Glomerular visceral epithelial cell (primary cell): ENCODE data around the gene ZNF431.
"Not testable (repeated sequence)": the region's sequence is repeated elsewhere in the genome, so short reads cannot be mapped to it uniquely, and the experiment has no call there.

Experiments
- DNase-seq: peaks from one replicate; pipeline ENCODE4 v3.0.0-alpha.2; 2016; ENCODE audit errors: extremely low spot score

Gene ZNF431

DNA sequence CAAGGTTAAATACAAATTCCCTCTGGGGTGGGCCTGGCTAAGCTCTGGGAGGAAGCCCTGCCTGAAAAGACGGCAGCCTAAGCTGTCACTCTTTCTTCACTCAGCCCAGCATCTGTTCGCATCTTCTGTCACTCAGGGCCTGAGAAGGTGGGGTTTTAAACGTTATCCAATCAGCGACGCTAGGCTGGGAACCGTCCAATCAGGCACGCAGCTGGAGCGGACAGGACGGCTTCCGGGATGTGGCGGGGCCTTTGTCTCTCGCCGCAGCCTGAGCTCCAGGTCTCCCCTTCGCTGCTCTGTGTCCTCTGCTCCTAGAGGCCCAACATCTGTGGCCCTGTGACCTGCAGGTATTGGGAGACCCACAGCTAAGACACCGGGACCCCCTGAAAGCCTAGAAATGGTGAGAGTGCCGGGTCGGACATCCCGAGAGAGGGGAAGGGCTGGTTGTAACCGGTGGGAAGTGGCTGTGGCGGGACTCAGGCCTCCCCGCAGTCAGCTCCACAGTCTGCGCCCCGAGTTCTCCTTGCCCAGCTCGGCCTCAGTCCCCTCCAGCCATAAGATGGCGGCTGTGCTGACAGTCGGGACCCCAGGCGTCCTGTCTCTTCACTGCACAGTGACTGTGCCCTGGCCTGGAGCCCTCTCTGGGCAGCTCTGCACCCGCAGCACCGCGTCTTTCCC, at the start of gene ZNF431:
ZNF431 (plus strand) TSS at position 254 of the 678 bp plus-strand sequence; CDS start at position 398, 144 bp downstream.
- peak; percentile 94 for DNase-seq

DNA sequence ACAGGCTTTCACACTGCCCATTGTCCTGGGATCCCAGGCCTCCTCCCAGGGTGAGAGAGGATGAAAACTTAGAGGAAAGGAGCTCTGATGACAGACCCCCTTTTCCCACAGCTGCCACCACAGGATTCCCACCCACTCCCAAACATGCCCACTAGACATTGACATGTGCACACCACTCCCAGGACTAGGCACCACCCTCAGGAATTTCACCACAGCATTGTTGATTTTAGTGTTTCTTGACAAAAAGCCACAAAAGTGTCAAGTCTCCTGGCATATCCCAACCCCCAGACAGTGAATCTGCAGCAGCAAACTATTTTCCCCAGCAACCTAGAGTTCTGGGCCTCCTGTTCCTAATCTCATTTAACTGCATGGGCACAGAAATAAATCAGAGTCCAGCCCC, 49.7 kb upstream of the ZNF431 start:
- peak; percentile 35 for DNase-seq

DNA sequence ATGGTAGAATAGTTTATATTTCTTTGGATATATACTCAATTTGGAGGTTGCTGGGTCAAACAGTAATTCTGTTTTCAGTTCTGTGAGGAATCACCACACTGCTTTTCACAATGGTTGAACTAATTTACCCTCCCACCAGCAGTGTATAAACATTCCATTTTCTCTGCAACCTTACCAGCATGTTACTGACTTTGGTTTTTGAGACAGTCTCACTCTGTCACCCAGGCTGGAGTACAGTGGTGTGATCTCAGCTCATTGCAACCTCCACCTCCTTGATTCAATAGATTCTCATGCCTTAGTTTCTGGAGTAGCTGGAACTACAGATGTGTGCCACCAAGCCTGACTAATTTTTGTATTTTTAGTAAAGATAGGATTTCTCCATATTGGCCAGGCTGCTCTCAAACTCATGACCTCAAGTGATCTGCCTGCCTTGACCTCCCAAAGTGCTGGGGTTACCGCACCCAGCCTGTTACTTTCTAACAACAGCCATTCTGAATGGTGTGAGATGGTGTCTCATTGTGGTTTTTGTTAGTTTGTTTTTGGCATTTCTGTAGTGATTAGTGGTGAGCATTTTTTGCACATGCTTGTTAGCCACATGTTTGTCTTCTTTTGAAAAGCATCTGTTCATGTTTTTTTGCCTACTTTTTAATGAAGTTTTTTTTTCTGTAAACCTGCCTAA, 47.4 kb upstream of the ZNF431 start:
- no peak for DNase-seq

DNA sequence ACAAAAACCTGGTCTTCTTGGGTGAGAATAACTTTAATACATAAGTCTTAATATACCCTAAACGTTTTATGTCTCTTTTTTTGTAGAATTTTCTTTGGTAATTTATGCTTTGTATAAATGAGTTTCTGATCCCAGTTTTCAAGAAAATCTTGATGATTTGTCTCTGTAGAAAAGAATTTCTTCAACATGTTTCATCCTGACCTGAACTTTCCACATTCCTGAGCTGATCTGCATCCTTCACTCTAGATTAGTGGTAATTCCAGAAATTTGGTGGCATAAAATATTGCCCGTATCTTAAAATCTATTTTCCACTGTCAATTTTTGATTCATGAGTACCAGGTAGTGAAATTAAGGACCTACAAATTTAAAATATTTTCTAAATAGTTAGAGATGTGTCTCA, 43.5 kb upstream of the ZNF431 start:
- DNase-seq: no peak

DNA sequence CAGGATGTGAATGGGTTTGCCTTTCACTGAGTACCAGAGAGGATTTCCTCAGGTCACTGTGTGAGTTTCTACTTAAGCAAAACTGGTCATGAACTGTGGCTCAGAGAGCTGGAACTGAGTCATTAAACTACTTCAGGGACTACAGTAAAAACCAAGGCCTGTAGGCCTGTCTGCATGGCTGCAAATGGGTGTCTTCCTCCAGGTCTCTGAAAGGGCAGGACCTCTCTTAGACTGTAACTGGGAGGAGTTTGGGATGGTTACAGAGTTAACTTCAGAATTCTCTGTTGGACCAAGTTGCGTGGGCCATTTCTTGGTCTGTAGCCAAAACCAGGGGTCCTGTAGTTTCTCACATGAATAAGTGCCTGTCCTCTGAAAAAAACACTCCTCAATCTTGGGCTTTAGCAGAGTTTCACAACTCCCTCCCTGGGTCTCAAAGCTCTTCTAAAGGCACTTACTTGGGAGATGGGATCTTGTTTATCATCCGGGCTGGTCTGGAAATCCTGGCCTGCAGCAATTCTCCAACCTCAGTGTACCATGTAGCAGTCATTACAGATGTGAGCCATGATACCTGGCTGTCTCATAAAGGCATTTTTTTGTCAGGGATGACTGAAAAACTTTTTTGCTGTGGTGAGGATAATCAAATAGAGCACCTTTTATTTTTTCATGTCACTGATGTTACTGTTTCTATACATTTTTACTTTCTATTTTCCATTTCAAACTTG, 40.2 kb upstream of the ZNF431 start:
- no peak for DNase-seq

DNA sequence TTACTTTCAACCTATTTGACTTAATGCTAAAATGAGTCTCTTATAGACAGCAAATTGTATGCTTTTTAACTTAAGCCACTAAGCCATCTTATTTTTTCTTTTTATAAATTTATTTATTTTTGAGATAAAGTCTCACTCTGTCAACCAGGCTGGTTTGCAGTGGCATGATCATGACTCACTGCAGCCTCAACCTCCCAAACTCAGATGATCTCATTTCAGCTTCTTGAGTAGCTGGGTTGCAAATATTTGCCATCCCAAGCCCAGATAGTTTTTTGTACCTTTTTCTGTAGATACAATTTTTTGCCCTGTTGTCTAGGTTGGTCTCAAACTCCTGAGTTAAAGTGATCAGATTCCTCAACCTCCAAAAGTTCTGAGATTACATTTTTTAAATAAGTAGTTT, 32.7 kb upstream of the ZNF431 start:
- peak; percentile 12 for DNase-seq

DNA sequence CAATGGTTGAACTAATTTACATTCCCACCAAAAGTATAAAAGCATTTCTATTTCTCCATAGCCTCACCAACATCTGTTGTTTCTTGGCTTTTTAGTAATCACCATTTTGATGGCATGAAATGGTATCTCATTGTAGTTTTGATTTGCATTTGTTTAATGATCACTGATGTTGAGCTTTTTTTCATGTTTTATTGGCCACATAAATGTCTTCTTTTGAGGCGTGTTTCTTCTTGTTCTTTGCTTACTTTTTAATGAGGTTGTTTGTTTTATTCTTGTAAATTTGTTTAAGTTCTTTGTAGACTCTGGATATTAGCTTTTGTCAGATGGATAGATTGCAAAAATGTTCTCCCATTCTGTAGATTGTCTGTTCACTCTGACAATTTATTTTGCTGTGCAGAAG, 31.7 kb upstream of the ZNF431 start:
- DNase-seq: no peak

DNA sequence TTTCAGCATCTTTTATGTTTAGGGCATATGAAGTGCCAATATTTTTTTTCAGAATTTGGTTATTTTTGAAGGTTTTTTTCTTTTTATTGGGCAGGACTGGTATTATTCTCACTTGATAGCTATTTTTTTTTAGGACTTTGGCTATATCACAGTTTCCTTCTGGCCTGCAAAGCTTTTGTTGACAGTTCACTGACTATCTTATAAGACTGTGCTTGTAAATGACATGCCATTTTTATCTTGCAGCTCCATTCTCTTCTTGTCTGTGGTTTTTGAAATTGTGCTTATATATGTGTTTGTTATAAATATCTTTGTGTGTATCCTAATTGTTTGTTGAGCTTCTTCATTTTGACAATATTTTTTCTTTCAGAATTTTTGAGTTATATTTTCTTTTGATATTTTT, 26.4 kb upstream of the ZNF431 start:
- DNase-seq: no peak

DNA sequence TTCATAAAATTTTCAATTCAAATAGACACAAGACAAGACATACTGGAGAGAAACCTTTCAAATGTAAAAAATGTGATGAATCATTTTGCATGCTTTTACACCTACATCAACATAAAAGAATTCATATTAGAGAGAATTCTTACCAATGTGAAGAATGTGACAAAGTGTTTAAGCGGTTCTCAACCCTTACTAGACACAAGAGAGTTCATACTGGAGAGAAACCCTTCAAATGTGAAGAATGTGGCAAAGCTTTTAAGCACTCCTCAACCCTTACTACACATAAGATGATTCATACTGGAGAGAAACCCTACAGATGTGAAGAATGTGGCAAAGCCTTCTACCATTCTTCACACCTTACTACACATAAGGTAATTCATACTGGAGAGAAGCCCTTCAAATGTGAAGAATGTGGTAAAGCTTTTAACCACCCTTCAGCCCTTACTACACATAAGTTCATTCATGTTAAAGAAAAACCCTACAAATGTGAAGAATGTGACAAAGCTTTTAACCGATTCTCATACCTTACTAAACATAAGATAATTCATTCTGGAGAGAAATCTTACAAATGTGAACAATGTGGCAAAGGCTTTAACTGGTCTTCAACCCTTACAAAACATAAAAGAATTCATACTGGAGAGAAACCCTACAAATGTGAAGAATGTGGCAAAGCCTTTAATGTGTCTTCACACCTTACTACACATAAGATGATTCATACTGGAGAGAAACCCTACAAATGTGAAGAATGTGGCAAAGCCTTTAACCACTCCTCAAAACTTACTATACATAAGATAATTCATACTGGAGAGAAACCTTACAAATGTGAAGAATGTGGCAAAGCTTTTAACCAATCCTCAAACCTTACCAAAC, 24.6 kb upstream of the ZNF431 start:
- peak; percentile 63 for DNase-seq

DNA sequence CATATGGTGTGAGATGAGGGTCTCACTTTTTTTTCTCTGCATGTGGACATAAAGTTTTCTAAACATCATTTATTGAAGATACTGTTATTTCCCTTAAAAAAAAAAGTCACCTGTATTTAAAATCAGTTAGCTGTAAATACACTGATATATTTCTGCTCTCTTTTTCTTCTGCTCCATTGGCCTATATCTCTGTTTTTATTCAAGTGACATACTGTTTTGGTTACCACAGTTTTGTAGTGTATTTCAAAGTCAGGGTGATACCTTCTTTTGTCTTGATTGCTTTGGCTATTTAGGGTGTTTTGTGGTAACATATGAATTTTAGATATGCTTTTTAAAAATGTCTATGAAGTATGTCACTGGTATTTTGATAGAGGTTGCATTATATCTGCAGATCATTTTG, 15.8 kb upstream of the ZNF431 start:
- no peak for DNase-seq

DNA sequence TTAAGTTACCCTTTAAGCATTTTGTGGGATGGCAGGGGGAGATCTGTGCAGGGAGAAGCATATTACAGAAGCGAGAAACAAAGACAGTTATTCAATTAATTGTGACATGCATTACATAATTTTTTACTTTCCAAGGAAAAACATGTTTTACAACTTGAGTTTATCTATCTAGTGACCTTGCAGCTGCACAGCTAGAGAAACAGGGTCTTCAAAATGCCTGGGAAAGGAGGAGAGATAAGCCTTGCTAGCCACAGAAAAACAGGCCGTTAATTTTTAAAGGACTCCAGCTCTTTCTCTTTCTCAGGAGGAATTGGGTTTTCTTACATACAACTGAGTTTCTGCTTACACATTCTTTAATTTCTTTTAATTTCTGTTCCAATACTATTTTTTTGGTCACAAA, 14.8 kb upstream of the ZNF431 start:
- no peak for DNase-seq

DNA sequence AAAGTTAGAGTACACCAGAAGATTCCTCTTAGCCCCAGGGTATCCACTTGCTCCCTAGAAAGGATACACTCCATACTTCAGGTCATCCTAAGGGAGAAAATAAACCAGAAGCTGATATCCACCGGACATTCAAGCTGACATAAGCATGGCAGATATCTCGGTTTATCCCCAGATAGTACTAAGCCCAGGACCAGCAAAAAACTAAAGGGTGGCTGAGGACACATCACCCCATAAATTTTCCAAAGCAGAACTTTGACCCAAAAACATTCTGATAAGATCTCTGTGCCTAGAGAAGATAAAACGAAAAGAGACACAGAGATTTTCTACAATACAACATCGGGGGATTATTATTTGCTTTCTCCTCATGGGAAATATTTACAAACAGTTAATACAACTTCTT, 13.9 kb upstream of the ZNF431 start:
- no peak for DNase-seq

DNA sequence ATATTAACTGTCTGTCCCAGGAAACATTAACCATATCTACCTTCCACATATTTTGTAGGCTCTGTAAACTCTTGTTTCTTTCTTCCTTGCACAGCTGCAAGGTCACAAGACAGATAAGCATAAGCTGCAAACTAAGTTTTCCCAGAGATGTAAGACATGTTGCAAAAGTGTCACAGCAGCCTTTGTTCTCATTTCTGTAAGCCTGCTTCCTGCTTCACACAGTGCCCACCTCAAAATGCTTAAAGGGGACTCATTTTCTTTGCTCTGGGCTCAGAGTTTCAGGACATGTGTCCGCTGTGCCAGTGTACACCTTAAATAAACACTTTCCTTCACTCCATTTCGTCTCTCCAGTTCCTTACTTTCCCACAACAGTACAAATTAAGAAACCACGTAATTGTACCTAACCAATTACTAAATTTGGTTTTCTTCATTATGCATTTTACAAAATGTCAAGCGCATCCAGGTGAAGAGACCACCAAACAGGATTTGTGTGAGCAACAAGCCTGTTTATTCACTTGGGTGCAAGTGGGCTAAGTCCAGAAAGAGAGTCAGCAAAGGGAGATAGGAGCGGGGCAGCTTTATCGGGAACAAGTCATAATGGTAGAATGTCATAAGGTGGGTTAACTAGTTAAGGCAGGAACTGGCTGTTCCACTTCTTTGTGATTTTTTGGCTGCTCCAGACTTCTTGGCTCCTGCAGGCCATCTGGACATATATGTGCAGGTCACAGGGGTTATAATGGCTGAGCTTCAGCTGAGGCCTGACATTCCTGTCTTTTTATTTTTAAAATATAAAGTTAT, 12.7 kb upstream of the ZNF431 start:
- no peak for DNase-seq

DNA sequence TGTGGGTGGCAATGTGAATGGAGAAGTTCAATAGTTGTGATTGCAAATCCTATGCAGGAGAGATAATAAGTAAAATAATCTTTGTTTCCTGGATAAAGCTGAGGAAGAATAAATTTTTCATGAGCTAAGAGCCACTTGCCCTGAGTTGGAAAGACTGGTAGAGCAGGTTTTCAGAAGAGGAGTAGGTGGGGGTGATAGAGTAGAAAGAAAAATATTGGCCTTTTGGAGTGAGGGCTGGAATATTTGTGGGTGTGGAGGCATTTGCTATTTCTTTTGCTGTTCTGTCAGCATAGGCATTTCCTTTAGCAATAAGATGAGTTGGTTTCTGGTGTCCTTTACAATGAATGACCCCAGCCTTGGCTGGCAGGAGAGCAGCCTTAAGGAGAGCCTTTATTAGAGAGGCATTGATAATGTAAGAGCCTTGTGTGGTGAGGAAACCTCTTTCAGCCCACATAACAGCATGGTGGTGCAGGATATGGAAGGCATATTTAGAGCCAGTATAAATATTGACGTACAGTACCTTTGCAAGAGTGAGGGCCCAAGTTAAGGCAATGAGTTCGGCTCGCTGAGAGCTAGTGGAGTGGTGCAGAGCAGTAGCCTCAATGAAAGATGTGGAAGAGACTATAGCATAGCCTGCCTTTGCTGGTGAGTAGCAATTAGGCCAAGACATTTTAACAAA, 11.6 kb upstream of the ZNF431 start:
- DNase-seq: no peak

DNA sequence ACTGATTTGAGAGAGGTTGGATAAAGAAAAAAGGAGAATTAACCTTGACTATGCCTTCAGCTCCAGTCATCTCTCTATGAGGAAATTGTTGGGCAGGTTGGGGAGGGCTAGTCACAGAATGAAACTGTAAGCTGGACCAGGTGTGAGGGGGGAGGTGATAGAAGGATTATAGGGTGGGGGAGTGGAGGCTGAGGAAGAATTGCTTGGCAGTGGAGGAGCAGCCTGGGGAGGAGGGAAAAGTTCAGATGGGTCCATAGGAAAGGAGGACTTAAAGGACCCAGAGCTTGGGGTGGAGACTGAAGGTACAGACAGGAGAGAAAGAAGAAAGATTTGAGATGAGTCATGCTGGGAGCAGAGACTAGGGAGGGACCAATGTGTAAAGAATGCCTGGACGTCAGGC, 8.2 kb upstream of the ZNF431 start:
- no peak for DNase-seq

DNA sequence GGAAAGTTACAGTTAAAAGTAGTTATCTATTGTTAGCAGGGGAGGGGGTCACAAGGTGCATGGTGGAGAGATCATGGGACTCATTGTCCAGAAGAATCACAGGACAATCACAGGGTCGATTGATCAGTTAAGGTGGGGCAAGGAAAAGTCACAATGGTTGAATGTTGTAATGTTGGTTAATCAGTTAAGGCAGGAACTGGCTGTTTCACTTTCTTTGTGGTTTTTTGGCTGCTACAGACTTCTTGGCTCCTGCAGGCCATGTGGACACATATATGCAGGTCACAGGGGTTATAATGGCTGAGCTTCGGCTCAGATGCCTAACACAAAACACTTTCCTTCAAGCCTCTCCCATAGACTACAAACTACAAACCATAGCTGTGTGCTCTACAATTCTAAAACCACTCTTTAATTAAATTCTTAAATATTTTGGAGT, 6.9 kb upstream of the ZNF431 start:
- no peak for DNase-seq

DNA sequence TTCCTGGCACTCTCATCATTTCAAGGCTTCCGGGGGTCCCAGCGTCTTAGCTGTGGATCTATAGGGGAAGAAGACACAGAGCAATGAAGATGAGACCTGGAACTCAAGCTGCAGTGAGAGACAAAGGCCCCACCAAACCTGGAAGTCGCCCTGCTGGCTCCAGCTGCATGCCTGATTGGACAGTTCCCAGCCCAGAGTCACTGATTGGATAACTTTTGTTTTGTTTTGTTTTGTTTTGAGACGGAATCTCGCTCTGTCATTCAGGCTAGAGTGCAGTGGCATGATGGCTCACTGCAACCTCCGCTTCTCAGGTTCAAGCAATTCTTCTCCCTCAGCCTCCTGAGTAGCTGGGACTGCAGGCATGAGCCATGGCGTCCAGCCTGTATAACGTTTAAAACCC, 6.4 kb upstream of the ZNF431 start:
- no peak for DNase-seq

DNA sequence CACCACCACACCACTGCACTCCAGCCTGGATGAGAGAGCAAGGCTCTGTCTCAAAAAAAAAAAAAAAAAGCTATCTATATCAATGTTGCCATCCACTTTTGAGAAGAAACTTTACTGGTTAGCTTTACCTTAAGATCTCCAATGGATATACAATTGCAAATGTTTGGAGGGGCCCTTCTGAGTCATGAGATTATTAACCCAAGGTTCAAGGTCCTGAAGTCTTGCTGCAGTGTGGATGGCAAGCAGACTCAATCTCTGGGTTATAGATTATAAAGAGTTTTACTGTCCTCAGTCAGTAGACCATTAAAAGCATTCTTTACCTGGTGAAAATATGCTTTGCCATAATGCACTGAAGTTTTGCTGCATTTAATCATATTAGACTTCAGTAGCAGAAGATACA, 3.7 kb upstream of the ZNF431 start:
- DNase-seq: no peak

DNA sequence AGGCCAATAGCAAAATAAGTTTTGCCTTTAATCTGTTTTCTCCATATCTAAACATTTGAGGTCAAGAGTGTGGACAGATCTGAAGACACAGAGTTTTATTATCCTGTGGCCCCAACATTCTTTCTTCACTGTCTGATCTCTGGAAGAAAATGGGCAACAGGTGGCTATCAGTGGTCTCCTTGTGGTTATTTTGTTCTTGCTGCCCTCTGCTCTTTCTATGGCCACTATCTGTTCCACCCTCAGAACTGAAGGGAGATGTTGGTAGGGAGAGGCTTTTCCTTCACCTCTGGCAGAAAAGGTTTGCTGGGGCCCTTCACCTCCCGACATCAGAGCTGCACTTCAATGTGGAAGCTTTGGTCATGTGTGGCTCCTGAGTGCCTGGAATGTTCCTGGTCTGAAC, 834 bp upstream of the ZNF431 start:
- DNase-seq: not testable (repeated sequence)

DNA sequence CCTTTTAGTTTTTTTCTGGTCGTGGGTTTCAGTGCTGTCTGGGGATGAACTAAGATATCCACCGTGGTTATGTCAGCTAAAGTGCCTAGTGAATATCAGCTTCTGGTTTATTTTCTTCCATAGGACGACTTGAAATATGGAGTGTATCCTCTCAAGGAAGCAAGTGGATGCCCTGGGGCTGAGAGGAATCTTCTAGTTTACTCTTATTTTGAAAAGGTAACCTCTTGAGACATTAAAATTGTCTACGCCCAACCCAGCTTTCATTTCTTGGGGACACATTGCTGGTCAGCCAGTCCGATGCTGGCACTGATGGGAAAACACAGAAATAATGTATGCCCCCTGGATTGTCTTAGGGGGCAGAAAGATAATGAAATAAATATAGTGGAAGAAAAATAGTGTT, 1.6 kb downstream of the ZNF431 start:
- no peak for DNase-seq

DNA sequence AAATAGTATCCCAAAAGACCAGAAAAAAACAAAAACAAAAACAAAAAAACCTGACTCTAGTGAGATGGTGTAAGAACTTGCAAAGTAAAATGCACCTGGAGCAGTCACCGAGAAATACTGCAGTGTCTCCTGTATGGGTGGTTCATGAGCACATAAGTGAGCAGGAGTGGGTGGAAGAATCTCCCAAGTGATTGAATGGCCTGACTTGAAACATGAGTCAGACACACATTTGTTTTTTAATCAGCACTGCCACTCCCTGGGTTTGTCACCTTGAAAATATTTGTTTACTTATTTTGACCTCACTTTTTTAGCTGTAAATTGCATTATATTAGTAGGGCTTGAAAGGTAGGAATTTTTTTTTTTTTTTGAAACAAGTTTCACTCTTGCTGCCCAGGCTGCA, 2.0 kb downstream of the ZNF431 start:
- DNase-seq: no peak
